Neural progenitor cell (in vitro differentiated cells): ENCODE data around the gene PDZD4. TPM values are rescaled to one million over a fixed set of nuclear protein-coding genes. Genes with fewer than 3 reads are reported as not detected.

Source experiments
- DNase-seq: peaks from one replicate; pipeline ENCODE4 v3.0.0-alpha.2; 2016; ENCODE audit warnings: low spot score
- H2AFZ ChIP-seq: fragments of 200-600 bp; sonication (generic); replicated peaks from 2 replicates; pipeline ENCODE4 v1.6.1; 2016; ENCODE audit warnings: antibody characterized with exemption
- H3F3A ChIP-seq: fragments of 200-600 bp; sonication (generic); 2 replicates; pipeline ENCODE4 v1.6.1; 2016; ENCODE audit warnings: antibody characterized with exemption, low read depth
- H3K27ac ChIP-seq: fragments of 200-600 bp; sonication (generic); 2 replicates; pipeline ENCODE4 v1.5.1; 2016; ENCODE audit warnings: mild to moderate bottlenecking
- H3K27me3 ChIP-seq: fragments of 200-600 bp; sonication (generic); 2 replicates; pipeline ENCODE4 v1.6.1; 2016; ENCODE audit warnings: mild to moderate bottlenecking, moderate library complexity
- H3K36me3 ChIP-seq: fragments of 200-600 bp; sonication (generic); 2 replicates; pipeline ENCODE4 v1.5.1; 2016
- H3K4me1 ChIP-seq: fragments of 200-600 bp; sonication (generic); 2 replicates; pipeline ENCODE4 v1.6.1; 2016; ENCODE audit warnings: mixed run types
- H3K4me2 ChIP-seq: fragments of 200-600 bp; sonication (generic); 2 replicates; pipeline ENCODE4 v1.6.1; 2016
- H3K4me3 ChIP-seq: fragments of 200-600 bp; sonication (generic); 2 replicates; pipeline ENCODE4 v1.5.1; 2016
- H3K79me2 ChIP-seq: fragments of 200-600 bp; sonication (generic); 2 replicates; pipeline ENCODE4 v1.6.1; 2016; ENCODE audit warnings: low read depth
- H3K9ac ChIP-seq: fragments of 200-600 bp; sonication (generic); 2 replicates; pipeline ENCODE4 v1.6.1; 2016
- H3K9me3 ChIP-seq: fragments of 200-600 bp; sonication (generic); 2 replicates; pipeline ENCODE4 v1.5.1; 2016; ENCODE audit warnings: low read depth
- H4K20me1 ChIP-seq: fragments of 200-600 bp; sonication (generic); 2 replicates; pipeline ENCODE4 v1.6.1; 2016; ENCODE audit warnings: low read depth
- H3K27ac Mint-ChIP-seq: 3 replicates; pipeline ENCODE4 v1.8.0; 2021; ENCODE audit warnings: mixed read lengths
- H3K27me3 Mint-ChIP-seq: 2 replicates; pipeline ENCODE4 v1.8.0; 2022; ENCODE audit warnings: low read depth, mild to moderate bottlenecking, inconsistent platforms, moderate library complexity, mixed read lengths; ENCODE audit not compliant: insufficient read depth
- H3K36me3 Mint-ChIP-seq: 3 replicates; pipeline ENCODE4 v1.8.0; 2021; ENCODE audit warnings: mixed read lengths
- H3K4me1 Mint-ChIP-seq: 3 replicates; pipeline ENCODE4 v1.8.0; 2021; ENCODE audit warnings: mixed read lengths
- H3K4me3 Mint-ChIP-seq: 3 replicates; pipeline ENCODE4 v1.8.0; 2021; ENCODE audit warnings: mild to moderate bottlenecking, moderate library complexity, mixed read lengths
- H3K9me3 Mint-ChIP-seq: 3 replicates; pipeline ENCODE4 v1.8.0; 2020; ENCODE audit warnings: mixed read lengths
- CTCF ChIP-seq: fragments of 200-600 bp; sonication (generic); IDR thresholded peaks from 2 replicates; pipeline ENCODE4 v1.5.1; 2017; ENCODE audit warnings: antibody characterized with exemption, mild to moderate bottlenecking
- EZH2 ChIP-seq: fragments of 200-600 bp; sonication (generic); IDR thresholded peaks from 2 replicates; pipeline ENCODE4 v1.6.1; 2017; ENCODE audit warnings: antibody characterized with exemption, mild to moderate bottlenecking, moderate library complexity
- EZH2phosphoT487 ChIP-seq: fragments of 200-600 bp; sonication (generic); IDR thresholded peaks from 2 replicates; pipeline ENCODE4 v1.6.1; 2017; ENCODE audit warnings: antibody characterized with exemption
- total RNA-seq: library from RNA; depleted of rRNA; stranded (reverse); fragments of >200 nt; gene quantifications from 2 replicates; pipeline ENCODE4 v1.2.3, GENCODE V29; 2015; ENCODE audit warnings: low replicate concordance

Gene PDZD4
- total RNA-seq, 1 donor from 2014 or later, result 1.9 TPM

- Mint-ChIP-seq H3K27me3 (peaks cover 2% of the 10 kb centered on the region), H3K4me3 (no peak overlapping the region), H3K9me3 (peaks cover 23% of the 10 kb centered on the region)
Measured at GRCh38 chrX:153797415-153798015, 32.8 kb downstream of the PDZD4 start.

GRCh38 chrX:153794897-153795816 is 35.2 kb downstream of the PDZD4 start:
- peak overlapping the region; percentile 90 for H3K4me2 ChIP-seq
- H4K20me1 ChIP-seq, result no peaks in the 10 kb centered on the region
- peaks cover 3% of the 10 kb centered on the region for H3K4me1 ChIP-seq
- H2AFZ ChIP-seq, result no peak overlapping the region
- no peak overlapping the region for H3K27ac ChIP-seq
- Mint-ChIP-seq H3K36me3 (no peaks in the 10 kb centered on the region), H3K27me3 (peaks cover 2% of the 10 kb centered on the region), H3K4me1 (peaks cover 13% of the 10 kb centered on the region), H3K9me3 (peaks cover 30% of the 10 kb centered on the region), H3K27ac (no peak overlapping the region), H3K4me3 (peak overlapping the region; percentile 94)
- H3K9me3 ChIP-seq, result no peaks in the 10 kb centered on the region
- no peaks in the 10 kb centered on the region for H3K36me3 ChIP-seq
- DNase-seq, result peak; percentile 42
- no peaks in the 10 kb centered on the region for H3K27me3 ChIP-seq
- H3K4me3 ChIP-seq, result peak overlapping the region; percentile 70
- H3K9ac ChIP-seq, result peak overlapping the region; percentile 73
- peaks cover 42% of the 10 kb centered on the region for H3K79me2 ChIP-seq
- no peaks in the 10 kb centered on the region for H3F3A ChIP-seq
- TF ChIP-seq CTCF (no peak), EZH2 (no peak), EZH2phosphoT487 (no peak)

More at GRCh38 chrX:153797415-153798015, 32.8 kb downstream of the PDZD4 start:
- Histone ChIP-seq H3K4me1 (peaks cover 3% of the 10 kb centered on the region), H3K4me2 (no peak overlapping the region), H3K27ac (no peak overlapping the region), H2AFZ (no peak overlapping the region), H3K27me3 (no peaks in the 10 kb centered on the region), H3K9me3 (no peaks in the 10 kb centered on the region), H3K36me3 (no peaks in the 10 kb centered on the region), H3K4me3 (no peak overlapping the region), H3K9ac (no peak overlapping the region), H3K79me2 (peaks cover 31% of the 10 kb centered on the region), H3F3A (no peaks in the 10 kb centered on the region), H4K20me1 (no peaks in the 10 kb centered on the region)
- DNase-seq, result no peak
- Mint-ChIP-seq H3K36me3 (no peaks in the 10 kb centered on the region), H3K27ac (no peak overlapping the region), H3K4me1 (peaks cover 13% of the 10 kb centered on the region)
- TF ChIP-seq EZH2 (no peak), EZH2phosphoT487 (no peak), CTCF (no peak)

GRCh38 chrX:153794018-153794896 is 36.1 kb downstream of the PDZD4 start, which contains the start of the genes IDH3G and SSR4:
TSS of gene IDH3G (minus strand) at chrX:153794375. CDS start at chrX:153794326, 49 bp downstream.
TSS of gene SSR4 (plus strand) at chrX:153794668. CDS start at chrX:153794688, 20 bp downstream.
- Histone ChIP-seq H2AFZ (no peak within 1 kb of the TSS), H3K4me1 (peaks cover 3% of the 10 kb centered on the region), H3F3A (no peaks in the 10 kb centered on the region), H3K79me2 (peaks cover 42% of the 10 kb centered on the region), H3K36me3 (no peaks in the 10 kb centered on the region), H3K9me3 (no peaks in the 10 kb centered on the region), H3K4me2 (peak within 1 kb of the TSS; percentile 90), H4K20me1 (no peaks in the 10 kb centered on the region), H3K27me3 (no peaks in the 10 kb centered on the region), H3K4me3 (peak within 1 kb of the TSS; percentile 70), H3K9ac (peak within 1 kb of the TSS; percentile 73), H3K27ac (peak within 1 kb of the TSS; percentile 77)
- H3K27ac Mint-ChIP-seq, result peak within 1 kb of the TSS; percentile 91
- TF ChIP-seq EZH2, result no peak
- peak; percentile 32 for TF ChIP-seq CTCF
- peak within 1 kb of the TSS; percentile 94 for H3K4me3 Mint-ChIP-seq
- H3K4me1 Mint-ChIP-seq, result peaks cover 13% of the 10 kb centered on the region
- no peaks in the 10 kb centered on the region for H3K36me3 Mint-ChIP-seq
- peak; percentile 97 for DNase-seq
- no peaks in the 10 kb centered on the region for H3K27me3 Mint-ChIP-seq
- H3K9me3 Mint-ChIP-seq, result peaks cover 28% of the 10 kb centered on the region
